Left hindlimb (tissue), 1 donor: Measurements from ENCODE around the gene KLK11.
"Not testable (repeated sequence)": the region's sequence is repeated elsewhere in the genome, so short reads cannot be mapped to it uniquely, and the experiment has no call there.

Experiments
- DNase-seq: peaks from one replicate; pipeline ENCODE4 v3.0.0-alpha.2; 2018

Gene KLK11

DNA sequence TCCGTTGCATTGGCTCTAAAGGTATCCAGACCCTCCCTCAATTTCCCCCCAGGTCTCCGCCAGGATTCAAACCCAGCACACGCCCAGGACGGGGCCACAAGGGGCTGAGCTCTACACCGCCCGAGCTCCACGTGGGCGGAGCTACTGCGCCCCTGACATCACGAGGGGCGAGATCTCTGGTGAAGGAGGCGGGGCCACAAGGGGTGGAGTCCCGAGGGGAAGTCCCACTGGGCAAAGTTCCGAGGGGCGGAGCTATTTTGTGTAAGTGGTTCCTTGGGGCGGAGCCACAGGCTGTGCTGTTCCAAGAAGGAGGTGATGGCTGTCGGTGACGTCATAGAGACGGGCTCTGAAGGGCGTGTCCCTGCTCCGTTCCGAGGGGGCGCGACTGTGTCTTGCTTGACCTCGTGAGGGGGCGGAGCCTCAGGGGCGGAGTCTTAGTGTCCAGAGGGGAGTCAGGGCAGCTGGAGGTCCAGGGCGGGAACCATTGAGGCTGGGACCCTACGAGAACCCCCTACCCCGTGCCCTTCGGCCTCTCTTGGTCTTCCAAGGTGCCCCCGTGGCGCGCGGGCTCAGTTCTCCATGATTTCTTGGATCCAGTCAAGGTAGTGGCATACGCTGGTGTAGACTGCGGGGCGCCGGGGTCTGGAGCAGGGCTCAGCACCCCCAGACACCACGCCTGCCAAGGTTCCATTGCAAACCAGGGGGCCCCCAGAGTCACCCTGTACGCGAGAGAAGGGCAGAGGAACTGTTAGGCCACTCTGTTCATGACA, 23.7 kb downstream of the KLK11 start:
- DNase-seq, result no peak

DNA sequence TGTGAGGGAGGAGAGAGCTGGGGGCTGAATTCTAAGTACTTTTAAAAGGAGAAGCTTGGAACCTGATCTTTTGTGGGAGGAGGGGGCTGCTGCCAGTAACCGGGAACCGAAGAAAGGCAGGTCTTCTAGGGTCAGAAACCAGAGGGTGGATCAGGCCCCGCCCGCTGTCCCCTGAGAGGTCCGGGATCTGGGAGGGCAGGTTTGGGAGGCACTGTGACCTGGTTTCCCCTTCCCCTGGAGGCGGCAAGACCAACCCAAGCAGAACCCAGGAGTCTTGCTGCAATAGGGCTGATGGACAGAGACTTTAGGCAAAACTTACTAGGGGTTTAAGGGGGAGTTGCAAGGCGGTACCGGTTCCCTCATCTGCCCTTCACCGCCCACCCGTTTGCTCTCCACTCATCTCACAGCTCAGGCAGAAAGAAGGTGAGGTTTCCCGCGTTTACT, 24.3 kb downstream of the KLK11 start:
- no peak for DNase-seq

DNA sequence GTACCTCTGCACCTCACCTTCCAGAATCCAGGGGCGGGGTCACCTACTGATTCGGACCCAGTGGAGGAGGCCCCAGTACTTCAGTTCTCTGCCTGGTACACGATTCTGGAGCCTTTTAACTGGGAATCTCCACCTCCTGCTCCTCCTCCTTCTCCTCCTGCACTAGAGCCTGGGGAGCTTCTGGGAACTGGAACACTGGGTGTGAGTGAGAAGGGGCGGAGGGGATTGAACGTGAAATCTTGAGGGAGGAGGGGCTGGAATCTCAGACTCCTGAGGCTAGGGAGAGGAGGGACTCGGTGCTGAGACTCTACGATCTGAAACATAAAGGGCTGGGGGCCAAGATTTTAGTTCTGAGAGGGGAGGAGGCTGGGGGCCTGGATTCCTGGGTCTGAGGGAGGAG, 24.9 kb downstream of the KLK11 start, which contains the start of gene KLK8:
Gene KLK8 (minus strand): TSS at position 90 of the 400 bp plus-strand sequence. CDS start 437 bp downstream, outside the sequence.
- DNase-seq, result no peak

DNA sequence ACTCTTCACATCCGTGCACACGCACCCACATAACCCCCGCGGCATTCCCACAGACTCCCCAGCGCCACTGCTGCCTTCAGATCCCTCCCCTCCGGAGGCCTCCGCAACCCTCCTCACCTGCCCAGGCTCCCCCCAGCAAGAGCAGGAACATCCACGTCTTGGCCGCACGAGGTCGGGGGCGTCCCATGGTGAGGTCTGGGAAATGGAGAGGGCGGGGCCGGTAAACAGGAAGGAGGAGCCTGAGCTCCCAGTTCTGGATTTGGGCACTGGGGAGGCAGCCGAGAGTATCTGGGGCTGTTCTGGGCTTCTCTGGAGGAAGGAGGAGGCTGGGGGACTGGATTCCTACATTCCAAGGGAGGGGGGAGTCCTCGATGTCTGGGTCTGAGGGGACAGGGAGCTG, 25.4 kb downstream of the KLK11 start:
- DNase-seq, result no peak

DNA sequence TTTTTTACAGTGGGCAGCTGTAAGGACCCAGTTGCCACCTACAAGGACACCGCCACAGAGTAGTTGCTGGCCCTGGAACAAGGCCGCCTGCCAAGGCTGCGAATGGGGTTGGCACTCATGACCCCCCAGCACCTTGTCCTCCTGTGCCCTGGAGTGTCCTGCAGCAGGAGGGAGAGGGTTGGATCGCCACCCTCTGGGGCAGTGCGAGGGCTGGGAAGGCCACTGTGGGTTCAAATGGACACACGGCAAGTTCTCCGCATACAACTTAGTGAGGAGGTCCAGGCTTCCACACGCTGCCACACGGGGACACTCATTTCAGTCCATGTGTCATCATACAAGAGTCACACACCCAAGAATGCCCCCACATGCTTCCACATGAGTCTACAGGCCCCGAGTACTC, 26.0 kb downstream of the KLK11 start:
- no peak for DNase-seq

DNA sequence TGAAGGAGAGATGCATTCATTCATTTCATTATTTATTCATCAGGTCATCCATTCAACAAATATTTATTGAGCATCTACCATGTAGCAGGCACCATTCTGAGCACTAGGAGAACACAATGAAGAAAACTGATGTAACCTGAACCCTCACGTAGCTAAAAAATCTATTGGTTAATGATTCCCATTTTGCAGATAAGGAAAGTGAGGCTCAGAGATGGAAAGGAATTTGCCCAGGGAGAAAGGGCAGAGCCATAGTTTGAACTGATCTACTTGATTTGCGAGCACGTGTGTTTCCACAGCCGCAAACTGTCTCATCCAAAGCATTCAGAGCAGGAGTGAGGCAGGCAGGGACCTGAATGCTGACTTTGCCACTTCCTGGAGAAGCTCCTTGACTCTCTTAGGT, 27.7 kb downstream of the KLK11 start:
- no peak for DNase-seq

DNA sequence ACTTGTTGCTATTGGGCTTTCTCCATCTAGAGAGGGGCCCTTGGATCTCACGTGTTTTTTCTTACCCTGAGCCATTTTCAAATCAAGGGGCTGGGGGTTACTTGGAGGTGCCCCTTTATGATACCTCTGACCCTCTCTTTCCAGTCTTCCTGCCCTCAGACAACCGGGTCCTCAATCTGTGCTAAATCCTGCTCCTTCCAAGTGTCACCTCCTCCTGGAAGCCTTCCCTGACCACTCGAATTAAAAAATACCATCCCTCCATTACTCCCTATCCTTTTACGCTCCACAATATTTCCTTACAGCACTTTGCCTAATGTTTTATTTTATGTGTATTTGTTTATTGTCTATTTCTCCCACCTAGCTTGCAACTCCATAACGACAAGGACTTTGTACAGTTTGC, 28.4 kb downstream of the KLK11 start:
- no peak for DNase-seq

DNA sequence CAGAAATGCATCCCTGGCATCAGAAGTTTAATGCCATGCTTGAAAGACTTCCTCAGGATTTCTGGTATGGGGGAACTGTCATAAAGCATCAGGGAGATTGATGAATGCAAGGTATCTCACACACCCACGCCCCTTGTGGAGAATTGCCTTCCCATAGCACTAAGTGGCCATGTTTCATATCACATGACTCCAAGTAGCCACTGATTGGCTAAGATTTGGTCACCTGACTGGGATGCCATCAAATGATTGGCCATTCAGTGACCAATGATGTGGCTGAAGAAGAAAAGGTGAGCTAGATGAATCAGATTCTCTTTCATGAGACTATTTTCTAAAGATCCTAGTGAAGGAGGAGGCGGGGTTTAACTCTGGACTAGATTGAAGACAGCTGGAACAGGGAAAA, 32.3 kb downstream of the KLK11 start:
- DNase-seq, result no peak

DNA sequence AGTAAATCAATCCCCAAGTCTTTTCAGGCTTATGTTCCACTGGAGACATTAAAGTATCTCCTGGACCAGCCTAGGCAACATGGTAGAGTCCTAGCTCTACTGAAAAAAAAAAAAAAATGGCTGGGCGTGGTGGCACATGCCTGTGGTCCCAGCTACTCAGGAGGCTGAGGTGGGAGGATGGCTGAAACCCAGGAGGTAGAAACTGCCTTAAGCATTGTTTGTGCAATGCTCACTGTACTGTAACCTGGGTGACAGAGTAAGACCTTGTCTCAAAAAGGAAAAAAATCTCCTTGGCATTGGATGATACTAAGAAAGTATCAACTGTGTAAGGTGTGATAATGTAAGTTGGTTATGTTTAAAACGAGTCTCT, 33.8 kb downstream of the KLK11 start:
- no peak for DNase-seq

DNA sequence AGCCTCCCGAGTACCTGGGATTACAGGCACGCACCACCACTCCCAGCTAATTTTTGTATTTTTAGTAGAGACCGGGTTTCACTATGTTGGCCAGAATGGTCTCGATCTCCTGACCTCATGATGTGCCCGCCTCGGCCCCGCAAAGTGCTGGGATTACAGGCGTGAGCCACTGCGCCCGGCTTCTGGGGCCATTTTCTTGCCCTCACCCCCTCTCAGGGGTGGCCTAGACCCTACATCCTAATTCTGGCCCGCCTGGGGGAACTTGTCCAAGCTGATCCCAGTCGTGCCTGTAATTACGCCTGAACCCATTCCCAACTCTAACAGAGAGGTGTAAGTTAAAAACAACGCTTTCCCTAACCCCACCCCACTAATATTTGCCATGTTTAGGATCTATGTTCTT, 42.0 kb downstream of the KLK11 start:
- not testable (repeated sequence) for DNase-seq

DNA sequence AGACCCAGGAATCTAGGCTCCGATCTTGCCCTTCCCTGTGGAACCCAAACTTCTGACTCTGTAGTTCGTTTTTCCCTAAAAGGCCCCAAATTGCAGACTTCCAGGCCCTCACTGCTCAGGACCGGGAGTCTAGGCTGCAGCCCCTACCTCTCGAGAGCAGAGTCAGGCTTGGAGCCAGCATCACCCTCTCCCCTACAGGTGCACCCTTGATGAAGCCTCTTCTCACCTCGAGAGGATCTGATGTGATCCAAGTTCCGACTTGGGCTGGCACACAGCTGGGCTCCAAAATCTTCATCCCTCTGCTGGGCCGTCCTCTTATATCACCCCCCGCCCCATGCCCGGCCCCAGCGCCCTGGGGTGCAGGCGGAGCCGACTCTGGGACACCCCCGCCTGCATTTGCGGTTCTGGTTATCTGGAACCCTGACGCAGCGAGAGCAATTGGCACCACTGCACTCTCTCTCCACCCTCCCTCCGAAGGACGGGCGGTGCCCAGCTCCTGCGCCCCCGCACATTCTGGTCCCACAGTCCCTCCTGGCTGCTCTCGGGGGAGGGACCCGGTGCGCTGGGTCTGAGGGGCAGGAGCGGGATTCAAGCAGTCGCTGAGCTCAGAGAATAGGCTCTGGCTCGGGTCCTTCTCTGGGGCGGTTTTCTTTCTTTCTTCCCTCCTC, 42.7 kb downstream of the KLK11 start, which contains the start of gene KLK7:
Gene KLK7 (minus strand): TSS at position 293 of the 668 bp plus-strand sequence. CDS start 1,518 bp downstream, outside the sequence.
- DNase-seq, result no peak

DNA sequence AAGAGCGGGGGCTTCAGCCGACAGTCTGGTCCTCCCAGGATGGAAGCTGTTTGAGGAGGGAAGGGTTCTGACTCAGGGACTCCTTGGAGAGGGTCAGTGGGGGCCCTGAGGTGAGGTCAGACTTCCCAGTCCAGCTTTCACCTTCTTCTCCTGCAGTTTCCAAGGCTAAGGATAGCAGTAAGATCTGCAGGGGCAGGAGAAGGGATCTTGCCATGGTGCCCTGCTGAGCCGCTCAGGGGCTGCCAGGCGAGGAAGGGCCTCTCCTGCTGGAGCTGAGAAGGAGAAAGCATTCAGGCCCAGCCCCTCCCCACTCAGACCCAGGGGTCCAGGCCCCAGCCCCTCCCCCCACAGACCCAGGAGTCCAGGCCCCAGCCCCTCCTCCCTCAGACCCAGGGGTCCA, 44.2 kb downstream of the KLK11 start:
- DNase-seq, result no peak

DNA sequence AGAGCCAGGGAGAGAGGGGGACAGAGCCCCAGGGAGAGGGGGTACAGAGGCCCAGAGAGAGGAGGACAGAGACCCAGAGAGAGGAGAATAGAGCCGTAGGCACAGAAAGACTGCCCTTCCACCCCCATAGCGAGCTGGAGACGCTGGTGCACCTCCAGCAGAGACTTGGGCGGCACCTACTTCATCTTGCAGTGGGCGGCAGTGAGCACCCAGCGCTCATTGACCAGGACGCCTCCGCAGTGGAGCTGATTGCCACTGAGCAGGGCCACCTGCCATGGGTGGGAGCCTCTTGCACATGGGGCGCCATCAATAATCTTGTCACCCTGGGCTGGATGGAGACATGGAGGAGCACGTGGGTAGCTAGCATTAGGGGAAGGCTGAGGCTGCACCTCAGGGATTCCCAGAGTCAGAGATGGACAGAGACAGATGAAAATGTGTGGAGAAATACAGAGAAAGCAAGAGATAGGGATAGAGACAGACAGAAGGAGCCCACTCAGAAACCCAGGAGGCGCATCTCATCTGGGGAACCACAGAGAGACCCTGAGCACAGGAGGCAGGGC, 44.7 kb downstream of the KLK11 start:
- DNase-seq, result no peak

DNA sequence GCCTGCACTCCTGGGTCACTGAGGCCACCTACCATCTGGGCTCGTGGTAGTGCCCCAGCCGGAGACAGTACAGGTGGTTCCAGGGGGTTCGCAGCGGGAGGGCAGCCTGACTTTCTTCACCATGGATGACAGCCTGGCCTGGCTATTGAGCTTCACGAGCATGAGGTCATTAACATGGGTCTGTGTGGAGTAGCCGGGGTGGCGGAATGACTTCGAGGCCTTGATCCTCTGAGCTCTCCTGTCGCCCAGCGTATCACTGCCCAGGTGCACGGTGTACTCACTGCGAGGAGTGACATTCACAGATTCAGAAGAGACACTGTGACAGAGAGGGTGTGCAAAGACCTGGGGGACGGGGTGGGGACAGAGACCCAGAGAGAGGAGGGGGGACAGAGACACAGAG, 46.2 kb downstream of the KLK11 start:
- no peak for DNase-seq

DNA sequence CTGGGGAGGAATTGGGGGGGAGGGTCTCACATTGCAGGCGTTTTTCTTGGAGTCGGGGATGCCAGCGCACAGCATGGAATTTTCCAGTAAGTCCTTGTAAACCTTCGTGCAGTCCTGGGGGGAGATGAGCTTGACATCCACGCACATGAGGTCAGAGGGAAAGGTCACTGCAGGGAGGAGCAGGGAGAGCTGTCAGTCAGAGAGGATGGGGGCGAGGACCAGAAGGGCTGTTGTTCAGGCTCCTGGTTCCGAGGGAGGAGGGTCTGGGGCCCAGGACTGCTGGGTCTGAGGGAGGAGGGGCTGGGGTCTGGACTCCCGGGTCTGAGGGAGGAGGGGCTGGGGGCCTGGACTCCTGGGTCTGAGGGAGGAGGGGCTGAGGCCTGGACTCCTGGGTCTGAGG, 46.7 kb downstream of the KLK11 start:
- DNase-seq, result no peak

DNA sequence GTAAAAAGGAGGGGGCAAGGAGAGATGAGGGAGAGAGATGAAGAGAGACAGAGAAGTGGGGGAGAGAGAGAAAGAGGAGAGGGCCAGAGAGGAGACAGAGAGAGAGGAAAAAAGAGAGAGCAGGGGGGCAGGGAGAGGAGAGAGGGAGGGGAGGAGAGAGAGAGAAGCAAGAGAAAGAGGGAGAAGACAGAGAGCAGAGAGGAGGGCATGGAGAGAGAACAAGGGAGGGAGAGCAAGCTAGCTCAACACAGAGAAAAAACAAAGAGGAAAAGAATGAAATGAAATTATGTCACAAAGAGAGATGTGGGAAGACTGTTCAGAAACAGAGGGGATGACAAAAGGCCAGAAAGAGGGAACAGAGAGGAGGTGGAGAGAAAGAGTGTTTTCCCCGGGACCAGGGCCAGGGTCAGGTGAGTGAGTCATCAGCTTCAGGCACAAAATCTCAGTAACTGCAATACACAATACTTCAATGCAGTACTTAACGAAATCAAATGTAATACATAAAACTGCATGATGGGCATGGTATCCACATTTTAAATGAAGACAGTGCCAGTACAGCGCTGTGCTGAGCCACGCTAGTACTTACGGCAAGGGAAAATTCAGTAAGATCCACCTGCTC, 47.5 kb downstream of the KLK11 start:
- DNase-seq, result no peak

DNA sequence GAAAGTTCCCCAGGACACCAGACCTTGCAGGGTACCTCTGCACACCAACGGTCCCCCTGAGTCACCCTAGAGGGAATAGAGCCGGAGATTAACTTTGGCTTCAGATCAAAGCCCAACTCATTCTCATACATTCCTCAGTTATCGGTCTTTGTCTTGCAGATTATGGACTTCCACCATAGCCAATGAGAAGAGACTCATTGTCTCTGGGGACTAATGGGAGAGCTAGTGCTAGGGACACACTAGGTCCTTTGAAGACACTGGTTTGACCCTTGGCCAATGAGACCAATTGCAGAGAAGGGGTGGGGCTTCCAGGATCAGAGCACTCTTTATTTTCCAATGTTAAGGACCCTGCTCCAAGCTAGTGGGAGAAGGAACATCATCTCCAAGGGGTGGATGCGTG, 48.8 kb downstream of the KLK11 start:
- DNase-seq, result no peak

DNA sequence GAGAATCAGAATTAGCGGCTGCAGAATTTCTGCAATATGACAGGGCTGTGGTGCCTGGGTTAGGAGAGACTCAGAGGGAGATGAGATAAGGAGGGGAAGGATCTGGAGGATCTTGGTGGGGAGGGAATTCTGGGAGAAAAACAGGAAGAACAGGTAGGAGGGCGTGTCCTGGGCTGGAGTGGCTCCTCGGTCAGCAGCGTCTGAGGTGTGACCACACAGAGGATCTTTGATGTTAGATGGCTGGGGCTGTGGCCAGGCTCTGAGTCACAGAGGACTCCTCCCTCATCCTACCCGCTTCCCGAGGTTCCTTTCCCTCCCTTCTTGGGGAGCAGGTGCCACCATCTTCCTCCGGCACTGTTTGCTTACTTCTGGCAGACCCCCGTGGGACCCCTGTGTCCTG, 50.6 kb downstream of the KLK11 start:
- no peak for DNase-seq

DNA sequence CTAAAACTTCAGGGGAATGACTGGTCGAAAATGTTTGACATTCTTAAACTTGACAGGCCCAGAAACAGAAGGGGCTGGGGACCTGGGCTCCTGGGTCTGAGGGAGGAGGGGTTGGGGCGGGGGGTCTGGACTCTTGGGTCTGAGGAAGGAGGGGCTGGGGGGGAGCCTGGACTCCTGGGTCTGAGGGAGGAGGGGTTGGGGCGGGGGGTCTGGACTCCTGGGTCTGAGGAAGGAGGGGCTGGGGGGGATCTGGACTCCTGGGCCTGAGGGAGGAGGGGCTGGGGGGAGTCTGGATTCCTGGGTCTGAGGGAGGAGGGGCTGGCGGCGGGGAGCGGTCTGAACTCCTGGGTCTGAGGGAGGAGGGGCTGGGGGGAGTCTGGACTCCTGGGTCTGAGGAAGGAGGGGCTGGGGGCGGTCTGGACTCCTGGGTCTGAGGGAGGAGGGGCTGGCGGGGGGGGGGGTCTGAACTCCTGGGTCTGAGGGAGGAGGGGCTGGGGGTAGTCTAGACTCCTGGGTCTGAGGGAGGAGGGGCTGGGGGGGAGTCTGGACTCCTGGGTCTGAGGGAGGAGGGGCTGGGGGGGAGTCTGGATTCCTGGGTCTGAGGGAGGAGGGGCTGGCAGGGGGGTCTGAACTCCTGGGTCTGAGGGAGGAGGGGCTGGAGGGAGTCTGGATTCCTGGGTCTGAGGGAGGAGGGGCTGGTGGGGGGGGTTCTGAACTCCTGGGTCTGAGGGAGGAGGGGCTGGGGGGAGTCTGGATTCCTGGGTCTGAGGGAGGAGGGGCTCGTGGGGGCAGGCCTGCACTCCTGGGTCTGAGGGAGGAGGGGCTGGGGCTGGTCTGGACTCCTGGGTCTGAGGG, 51.5 kb downstream of the KLK11 start:
- DNase-seq, result no peak

DNA sequence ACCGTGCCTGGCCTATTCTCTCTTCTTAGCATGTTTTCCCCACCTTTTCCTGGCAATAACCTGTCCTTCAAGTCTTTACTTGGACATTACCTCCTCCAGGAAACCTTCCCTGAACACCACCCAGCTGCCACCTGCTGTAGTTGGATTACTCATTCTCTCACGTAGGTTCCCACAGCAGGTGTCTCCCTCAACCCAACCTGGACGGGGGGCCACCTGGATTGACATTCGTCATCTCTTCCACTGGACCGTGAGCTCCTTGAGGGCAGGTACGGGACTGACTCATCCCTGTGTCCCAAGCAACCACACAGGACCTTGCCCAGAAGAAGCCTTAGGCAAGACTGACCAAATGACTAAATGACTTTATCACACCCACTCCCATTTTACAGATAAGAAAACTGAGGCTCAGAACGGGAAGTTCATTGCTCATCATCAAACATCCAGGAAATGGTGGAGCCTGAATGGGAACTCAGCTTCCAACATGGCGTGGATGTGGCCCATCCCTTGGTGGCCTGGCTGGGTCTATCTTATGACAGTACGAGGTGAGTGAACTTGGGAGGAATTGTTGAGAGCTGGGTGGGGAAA, 53.5 kb downstream of the KLK11 start:
- no peak for DNase-seq
